ENCODE data around the gene OR2H1.
"Not testable (repeated sequence)": the region's sequence is repeated elsewhere in the genome, so short reads cannot be mapped to it uniquely, and the experiment has no call there.

- not testable (repeated sequence) for TF ChIP-seq CTCF, POLR2A (IDR thresholded peaks at IDR 0.05)
These were observed 20.2 kb upstream of the OR2H1 start for GRCh38 chr6:29436730-29437129.

Data from testis (tissue), 2 donors.